ENCODE measurements around the gene ST8SIA2. TPM values are rescaled to one million over a fixed set of nuclear protein-coding genes. Genes with fewer than 3 reads are reported as not detected.

ST8SIA2 gene
- total and polyA plus RNA-seq, 2 donors (not counting 1 experiment from before 2014, with no cell fraction given) = under 0.01 TPM; not detected in 1

DNA sequence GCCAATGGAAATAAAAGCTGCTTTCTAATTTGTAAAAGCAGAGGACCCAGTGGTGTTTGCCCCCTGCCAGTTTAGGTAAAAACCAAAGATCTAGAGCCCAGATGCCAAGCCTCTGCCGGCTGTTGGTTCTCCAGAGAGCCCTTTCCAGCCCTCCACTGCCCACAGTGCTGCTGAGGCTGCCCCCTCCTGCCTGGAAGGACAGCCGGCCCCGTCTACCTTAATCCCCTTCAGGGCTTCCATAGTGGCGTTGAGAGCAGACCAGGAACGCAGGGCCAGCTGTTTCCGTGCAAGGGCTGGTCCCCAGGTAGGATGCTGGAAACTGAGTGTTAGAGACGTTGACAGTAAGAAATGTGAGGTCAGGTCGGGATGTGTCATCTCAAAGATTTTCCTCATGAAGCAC, 6.9 kb downstream of the ST8SIA2 start:
- Histone ChIP-seq H3K27me3 (ENCODE audit: control insufficient read depth, insufficient read depth, low read length) (no peaks in the 10 kb centered on the region), H3K79me2 (ENCODE audit: control insufficient read depth, insufficient read depth, low read length) (no peaks in the 10 kb centered on the region), H3K4me2 (ENCODE audit: extremely low read depth, insufficient read depth, low read length) (no peak overlapping the region), H3K4me1 (ENCODE audit: control insufficient read depth, extremely low read depth, insufficient read depth, low read length) (no peaks in the 10 kb centered on the region), H3K9me3 (ENCODE audit: control insufficient read depth, insufficient read depth, low read depth, low read length) (no peaks in the 10 kb centered on the region), H4K20me1 (ENCODE audit: control insufficient read depth, extremely low read depth, insufficient read depth, low read length) (no peaks in the 10 kb centered on the region), H3K9ac (ENCODE audit: insufficient read depth, low read length) (no peak overlapping the region), H3K27ac (ENCODE audit: insufficient read depth, low read length) (no peak overlapping the region), H3K4me3 (replicated peaks in 1 of 4; ENCODE audit: control extremely low read depth in 1 of 4, insufficient read depth in 1 of 4, low read depth in 3 of 4, low read length in 4 of 4) (no peak overlapping the region), H2AFZ (ENCODE audit: low read length) (no peak overlapping the region), H3K36me3 (ENCODE audit: control insufficient read depth, insufficient read depth, low read length) (no peaks in the 10 kb centered on the region)
- no peak for DNase-seq (ENCODE audit: low read depth in 2 of 2)
- TF ChIP-seq, protein P1, sequence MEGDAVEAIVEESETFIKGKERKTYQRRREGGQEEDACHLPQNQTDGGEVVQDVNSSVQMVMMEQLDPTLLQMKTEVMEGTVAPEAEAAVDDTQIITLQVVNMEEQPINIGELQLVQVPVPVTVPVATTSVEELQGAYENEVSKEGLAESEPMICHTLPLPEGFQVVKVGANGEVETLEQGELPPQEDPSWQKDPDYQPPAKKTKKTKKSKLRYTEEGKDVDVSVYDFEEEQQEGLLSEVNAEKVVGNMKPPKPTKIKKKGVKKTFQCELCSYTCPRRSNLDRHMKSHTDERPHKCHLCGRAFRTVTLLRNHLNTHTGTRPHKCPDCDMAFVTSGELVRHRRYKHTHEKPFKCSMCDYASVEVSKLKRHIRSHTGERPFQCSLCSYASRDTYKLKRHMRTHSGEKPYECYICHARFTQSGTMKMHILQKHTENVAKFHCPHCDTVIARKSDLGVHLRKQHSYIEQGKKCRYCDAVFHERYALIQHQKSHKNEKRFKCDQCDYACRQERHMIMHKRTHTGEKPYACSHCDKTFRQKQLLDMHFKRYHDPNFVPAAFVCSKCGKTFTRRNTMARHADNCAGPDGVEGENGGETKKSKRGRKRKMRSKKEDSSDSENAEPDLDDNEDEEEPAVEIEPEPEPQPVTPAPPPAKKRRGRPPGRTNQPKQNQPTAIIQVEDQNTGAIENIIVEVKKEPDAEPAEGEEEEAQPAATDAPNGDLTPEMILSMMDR (conservative IDR thresholded peaks at IDR 0.05 in 1 of 2, IDR thresholded peaks at IDR 0.05 in 1 of 2; ENCODE audit: low read depth in 1 of 2, low read length in 2 of 2) = no peak
- TF ChIP-seq EZH2 (IDR thresholded peaks at IDR 0.05; ENCODE audit: low read length, missing control alignments) = no peak

DNA sequence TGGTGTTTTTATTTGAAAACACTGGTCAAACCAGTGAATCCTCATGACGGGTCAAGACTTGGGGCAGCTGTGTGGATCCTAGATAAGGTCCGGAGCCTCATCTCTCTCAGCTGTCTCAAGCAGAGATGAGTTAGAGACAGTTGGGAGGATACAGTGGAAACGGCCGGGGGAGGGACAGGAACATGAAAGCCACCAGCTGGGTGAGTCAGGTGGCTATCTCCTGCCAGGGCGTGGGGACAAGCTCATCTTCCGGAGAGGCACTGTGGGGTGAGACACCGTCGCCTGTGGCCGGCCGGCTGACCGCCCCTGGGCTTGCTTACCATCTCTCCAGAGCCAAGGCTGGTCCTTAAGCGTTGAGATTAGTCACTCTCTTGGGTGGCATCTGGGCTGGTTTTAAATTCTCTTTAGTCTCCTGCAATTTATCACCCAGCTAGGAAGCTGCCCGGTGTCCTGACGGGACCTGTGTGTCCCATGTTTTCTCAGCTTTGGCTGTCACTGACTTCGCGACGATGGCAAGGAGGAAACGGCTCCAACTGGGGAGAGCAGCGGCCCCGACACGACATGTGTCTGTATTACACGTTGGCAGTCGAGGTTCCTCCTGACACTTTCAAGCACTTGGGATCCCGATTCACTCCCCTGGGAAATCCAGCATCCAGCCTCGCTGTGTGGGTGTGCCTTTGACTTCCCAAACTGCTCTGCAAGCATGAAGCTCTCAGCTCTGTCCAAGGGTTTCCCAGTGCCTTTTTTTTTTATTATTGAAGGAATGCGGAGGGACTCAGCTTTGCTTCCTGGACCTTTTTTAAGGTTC, 7.5 kb downstream of the ST8SIA2 start:
- no peaks in the 10 kb centered on the region for H4K20me1 ChIP-seq (ENCODE audit: control insufficient read depth, extremely low read depth, insufficient read depth, low read length)
- H3K4me1 ChIP-seq (ENCODE audit: control insufficient read depth, extremely low read depth, insufficient read depth, low read length) = no peaks in the 10 kb centered on the region
- no peak overlapping the region for H3K4me2 ChIP-seq (ENCODE audit: extremely low read depth, insufficient read depth, low read length)
- no peak overlapping the region for H3K4me3 ChIP-seq (replicated peaks in 1 of 4; ENCODE audit: control extremely low read depth in 1 of 4, insufficient read depth in 1 of 4, low read depth in 3 of 4, low read length in 4 of 4)
- H3K79me2 ChIP-seq (ENCODE audit: control insufficient read depth, insufficient read depth, low read length) = no peaks in the 10 kb centered on the region
- no peaks in the 10 kb centered on the region for H3K27me3 ChIP-seq (ENCODE audit: control insufficient read depth, insufficient read depth, low read length)
- no peak overlapping the region for H3K9ac ChIP-seq (ENCODE audit: insufficient read depth, low read length)
- no peak overlapping the region for H2AFZ ChIP-seq (ENCODE audit: low read length)
- H3K9me3 ChIP-seq (ENCODE audit: control insufficient read depth, insufficient read depth, low read depth, low read length) = no peaks in the 10 kb centered on the region
- H3K27ac ChIP-seq (ENCODE audit: insufficient read depth, low read length) = no peak overlapping the region
- no peaks in the 10 kb centered on the region for H3K36me3 ChIP-seq (ENCODE audit: control insufficient read depth, insufficient read depth, low read length)
- no peak for DNase-seq (ENCODE audit: low read depth in 2 of 2)
- TF ChIP-seq, protein P1 (conservative IDR thresholded peaks at IDR 0.05 in 1 of 2, IDR thresholded peaks at IDR 0.05 in 1 of 2; ENCODE audit: low read depth in 1 of 2, low read length in 2 of 2) = no peak

DNA sequence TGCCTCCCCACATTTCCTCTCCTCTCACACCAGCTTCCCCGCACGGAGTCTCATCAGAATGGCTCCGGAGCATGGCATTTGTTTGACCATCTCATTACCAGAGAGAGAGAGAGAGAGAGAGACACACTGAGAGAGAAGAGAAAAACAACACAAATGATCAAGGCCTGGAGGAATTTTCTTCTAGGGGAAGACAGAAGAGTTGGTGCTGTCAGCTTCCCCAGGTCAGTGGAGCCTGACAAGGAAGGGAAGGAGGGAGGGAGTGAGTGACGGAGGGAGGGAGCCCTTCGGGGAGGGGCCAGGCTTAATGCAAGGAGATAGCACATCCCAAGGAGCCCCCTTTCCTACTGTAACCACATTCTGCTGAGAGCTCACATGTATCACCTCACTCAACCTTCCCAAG, 9.1 kb downstream of the ST8SIA2 start:
- H3K36me3 ChIP-seq (ENCODE audit: control insufficient read depth, insufficient read depth, low read length) = no peaks in the 10 kb centered on the region
- H3K9me3 ChIP-seq (ENCODE audit: control insufficient read depth, insufficient read depth, low read depth, low read length) = no peaks in the 10 kb centered on the region
- DNase-seq (ENCODE audit: low read depth in 2 of 2) = no peak
- H3K4me1 ChIP-seq (ENCODE audit: control insufficient read depth, extremely low read depth, insufficient read depth, low read length) = no peaks in the 10 kb centered on the region
- no peaks in the 10 kb centered on the region for H3K79me2 ChIP-seq (ENCODE audit: control insufficient read depth, insufficient read depth, low read length)
- TF ChIP-seq EZH2 (IDR thresholded peaks at IDR 0.05; ENCODE audit: low read length, missing control alignments) = no peak
- TF ChIP-seq, protein P1 (conservative IDR thresholded peaks at IDR 0.05 in 1 of 2, IDR thresholded peaks at IDR 0.05 in 1 of 2; ENCODE audit: low read depth in 1 of 2, low read length in 2 of 2) = no peak
- no peak overlapping the region for H3K27ac ChIP-seq (ENCODE audit: insufficient read depth, low read length)
- H2AFZ ChIP-seq (ENCODE audit: low read length) = no peak overlapping the region
- no peaks in the 10 kb centered on the region for H4K20me1 ChIP-seq (ENCODE audit: control insufficient read depth, extremely low read depth, insufficient read depth, low read length)
- no peak overlapping the region for H3K9ac ChIP-seq (ENCODE audit: insufficient read depth, low read length)
- H3K4me2 ChIP-seq (ENCODE audit: extremely low read depth, insufficient read depth, low read length) = no peak overlapping the region
- no peak overlapping the region for H3K4me3 ChIP-seq (replicated peaks in 1 of 4; ENCODE audit: control extremely low read depth in 1 of 4, insufficient read depth in 1 of 4, low read depth in 3 of 4, low read length in 4 of 4)
- H3K27me3 ChIP-seq (ENCODE audit: control insufficient read depth, insufficient read depth, low read length) = no peaks in the 10 kb centered on the region

Measured in fibroblast of lung (primary cell).